Measurements from ENCODE around the gene SH3D19.

- TF ChIP-seq CTCF (IDR thresholded peaks at IDR 0.05 in 4 of 5, conservative IDR thresholded peaks at IDR 0.05 in 1 of 5) (no peak), POLR2A (IDR thresholded peaks at IDR 0.05) (no peak)
These were observed 11.9 kb downstream of the SH3D19 start for GRCh38 chr4:151313306-151314009.
